Sigmoid colon (tissue), 7 donors: ENCODE results near the gene SLC35G2. TPM values are rescaled to one million over a fixed set of nuclear protein-coding genes. Genes with fewer than 3 reads are reported as not detected.

ENCODE experiments used
- DNase-seq: peaks from one replicate; pipeline ENCODE4 v3.0.0-alpha.2; 2019
- H3K27ac ChIP-seq, 4 donors: fragments of 200-600 bp; sonication (generic); one replicate each; pipeline ENCODE4 v1.5.1; 2016 to 2019; ENCODE audit warnings: mild to moderate bottlenecking in 1 of 4
- H3K27me3 ChIP-seq, 3 donors: fragments of 200-600 bp; sonication (generic); one replicate each; pipeline ENCODE4 v1.5.1; 2019; ENCODE audit warnings: mild to moderate bottlenecking in 1 of 3
- H3K36me3 ChIP-seq, 4 donors: fragments of 200-600 bp; sonication (generic); one replicate each; pipeline ENCODE4 v1.5.1; 2016 to 2019
- H3K4me1 ChIP-seq, 4 donors: fragments of 200-600 bp; sonication (generic); one replicate each; pipeline ENCODE4 v1.5.1; 2017 to 2019
- H3K4me3 ChIP-seq, 4 donors: fragments of 200-600 bp; sonication (generic); one replicate each; pipeline ENCODE4 v1.5.1; 2017 to 2019; ENCODE audit warnings: mild to moderate bottlenecking in 2 of 4, moderate library complexity in 1 of 4
- H3K9me3 ChIP-seq, 4 donors: fragments of 200-600 bp in 3 of 4; sonication (generic) in 3 of 4; one replicate each; pipeline versions ENCODE4 v1.5.1 to v1.6.1; 2013 to 2019
- CTCF ChIP-seq, 4 experiments: fragments of 450-650 bp in 3 of 4; fragments of 200-600 bp in 1 of 4; IDR thresholded peaks; one replicate each; pipeline ENCODE4 v1.5.1; 2016 to 2019; ENCODE audit warnings: antibody characterized with exemption in 4 of 4, mild to moderate bottlenecking in 3 of 4, moderate library complexity in 2 of 4
- EP300 ChIP-seq, 4 donors: sonication (generic); formaldehyde crosslinking; IDR thresholded peaks; one replicate each; pipeline ENCODE4 v1.6.1; 2017; ENCODE audit warnings: antibody characterized with exemption in 4 of 4
- POLR2A ChIP-seq, 2 donors: fragments of 450-650 bp; IDR thresholded peaks; one replicate each; pipeline ENCODE4 v1.6.1; 2016; ENCODE audit warnings: antibody characterized with exemption in 2 of 2, mild to moderate bottlenecking in 2 of 2, moderate library complexity in 2 of 2
- POLR2AphosphoS5 ChIP-seq, 4 donors: sonication (generic); formaldehyde crosslinking; IDR thresholded peaks; one replicate each; pipeline ENCODE4 v1.6.1; 2017; ENCODE audit warnings: antibody characterized with exemption in 4 of 4
- WGBS, 2 donors: extraction: QIAGEN DNeasy Blood & Tissue Kit; methylation state at CpG; one replicate each; pipeline ENCODE4 v1.1.7; 2013; 5-methylcytosine and 5-hydroxymethylcytosine counted together
- intact Hi-C: fragments of 100-400 bp; cut with DNase I; formaldehyde crosslinking; loops from one replicate; pipeline ENCODE4 v1.15.1; 2023
- polyA plus RNA-seq, 3 donors: library from polyadenylated mRNA; stranded (reverse); fragments of 200-250 nt; gene quantifications; one replicate each; pipeline ENCODE4 v1.2.3, GENCODE V29; 2013
- total RNA-seq, 4 donors: library from RNA; depleted of rRNA; stranded (reverse); fragments of >200 nt; gene quantifications; one replicate each; pipeline ENCODE4 v1.1.0, GENCODE V29; 2016
- donor health status: healthy with polysubstance abuse.
- donor health status: Bipolar disorder and iron deficiency.
- donor health status: healthy.

SLC35G2 gene
- total and polyA plus RNA-seq, 7 donors = 0.69 to 8.0 (median 3.4) TPM

GRCh38 chr3:136805795-136806194 lies 13.1 kb upstream of the SLC35G2 start:
- H3K27me3 ChIP-seq = no peaks in the 10 kb centered on the region
- DNase-seq = no peak
- no peaks in the 10 kb centered on the region for H3K36me3 ChIP-seq
- TF ChIP-seq EP300 (IDR thresholded peaks at IDR 0.05) (no peak), POLR2A (IDR thresholded peaks at IDR 0.05) (no peak), CTCF (IDR thresholded peaks at IDR 0.05) (no peak), POLR2AphosphoS5 (IDR thresholded peaks at IDR 0.05) (no peak)
- intact Hi-C loops = no loop called here
- no peaks in the 10 kb centered on the region for H3K4me1 ChIP-seq
- H3K27ac ChIP-seq = no peak overlapping the region
- 29 to 55% methylated on average over 3 of the region's 3 CpGs for whole genome bisulfite sequencing, 2 donors
- no peak overlapping the region for H3K4me3 ChIP-seq
- H3K9me3 ChIP-seq = no peaks in the 10 kb centered on the region

- intact Hi-C loops = no loop called here
- H3K9me3 ChIP-seq = no peaks in the 10 kb centered on the region
- H3K36me3 ChIP-seq = no peaks in the 10 kb centered on the region
- no peaks in the 10 kb centered on the region for H3K4me1 ChIP-seq
- H3K27me3 ChIP-seq = no peaks in the 10 kb centered on the region
- no peak overlapping the region for H3K4me3 ChIP-seq
- 94 to 95% methylated on average over 3 of the region's 3 CpGs for WGBS, 2 donors
- TF ChIP-seq POLR2AphosphoS5 (IDR thresholded peaks at IDR 0.05) = no peak
- no peak for TF ChIP-seq POLR2A (IDR thresholded peaks at IDR 0.05)
- TF ChIP-seq EP300 (IDR thresholded peaks at IDR 0.05) = no peak
- no peak for TF ChIP-seq CTCF (IDR thresholded peaks at IDR 0.05)
- DNase-seq = no peak
- no peak overlapping the region for H3K27ac ChIP-seq
Observed at GRCh38 chr3:136811701-136812100, 7.2 kb upstream of the SLC35G2 start.

GRCh38 chr3:136817448-136817847 lies 1.5 kb upstream of the SLC35G2 start:
- peaks cover 0 to 16% (median 14%) of the 10 kb centered on the region in 4 donors for H3K4me1 ChIP-seq
- TF ChIP-seq POLR2A (IDR thresholded peaks at IDR 0.05) = no peak
- no peak for TF ChIP-seq POLR2AphosphoS5 (IDR thresholded peaks at IDR 0.05)
- TF ChIP-seq EP300 (IDR thresholded peaks at IDR 0.05) = no peak
- TF ChIP-seq CTCF (IDR thresholded peaks at IDR 0.05) = no peak
- intact Hi-C loops = loop anchor here (5.0 kb wide), 1 partner anchor 45 kb away; the partner anchor contains the start of gene NCK1
- no peak overlapping the region for H3K4me3 ChIP-seq
- no peaks in the 10 kb centered on the region for H3K36me3 ChIP-seq
- H3K27me3 ChIP-seq = no peaks in the 10 kb centered on the region
- WGBS, 2 donors = 70 to 78% methylated on average over 1 of the region's 1 CpG
- no peak overlapping the region for H3K27ac ChIP-seq
- no peaks in the 10 kb centered on the region for H3K9me3 ChIP-seq
- DNase-seq = no peak

GRCh38 chr3:136818191-136818768 lies 646 bp upstream of the SLC35G2 start:
- Histone ChIP-seq H3K9me3 (no peaks in the 10 kb centered on the region), H3K27me3 (no peaks in the 10 kb centered on the region), H3K4me1 (peaks cover 0 to 16% (median 14%) of the 10 kb centered on the region in 4 donors), H3K36me3 (no peaks in the 10 kb centered on the region), H3K4me3 (peak overlapping the region; percentile 57 to 68 (median 62)), H3K27ac (peak overlapping the region; percentile 59 to 84 (median 68))
- 15 to 29% methylated on average over 8 of the region's 8 CpGs for WGBS, 2 donors
- TF ChIP-seq POLR2AphosphoS5 (IDR thresholded peaks at IDR 0.05) (peak; percentile 23 to 77 (median 40)), EP300 (IDR thresholded peaks at IDR 0.05) (no peak), CTCF (IDR thresholded peaks at IDR 0.05) (no peak)
- intact Hi-C loops = loop anchor here (2.0 to 5.0 kb wide), 2 partner anchors 44 to 65 kb away; partner anchors contain the start of genes NCK1 and STAG1
- DNase-seq = peak; percentile 69
